HUDEP-2 (cell line): Measurements from ENCODE around the gene ANKRD26.

ENCODE experiments used
- DNase-seq, 76 experiments: peaks; one replicate each; lab custom pipeline; 2025; ENCODE audit not compliant: unreplicated experiment in 76 of 76; lab: John Stamatoyannopoulos, UW

Gene ANKRD26

GRCh38 chr10:27022048-27022447 is 78.2 kb downstream of the ANKRD26 start:
- no peak for DNase-seq

DNA sequence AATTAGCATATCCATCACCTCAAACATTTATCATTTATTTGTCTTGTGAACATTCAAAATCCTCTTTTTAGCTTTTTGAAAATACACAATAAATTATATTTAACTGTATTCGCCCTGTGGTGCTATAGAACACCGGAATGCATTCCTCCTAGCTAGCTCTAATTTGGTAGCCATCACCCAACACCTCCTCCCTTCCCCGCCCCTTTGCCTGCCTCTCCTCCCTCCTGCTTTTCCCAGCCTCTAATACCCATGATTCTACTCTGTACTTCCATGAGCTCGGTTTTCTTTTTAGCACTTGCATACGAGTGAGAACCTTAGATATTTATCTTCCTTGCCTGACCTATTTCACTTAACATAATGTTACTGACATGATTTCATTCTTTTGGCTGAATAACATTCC is 80.1 kb downstream of the ANKRD26 start:
- DNase-seq = no peak

DNA sequence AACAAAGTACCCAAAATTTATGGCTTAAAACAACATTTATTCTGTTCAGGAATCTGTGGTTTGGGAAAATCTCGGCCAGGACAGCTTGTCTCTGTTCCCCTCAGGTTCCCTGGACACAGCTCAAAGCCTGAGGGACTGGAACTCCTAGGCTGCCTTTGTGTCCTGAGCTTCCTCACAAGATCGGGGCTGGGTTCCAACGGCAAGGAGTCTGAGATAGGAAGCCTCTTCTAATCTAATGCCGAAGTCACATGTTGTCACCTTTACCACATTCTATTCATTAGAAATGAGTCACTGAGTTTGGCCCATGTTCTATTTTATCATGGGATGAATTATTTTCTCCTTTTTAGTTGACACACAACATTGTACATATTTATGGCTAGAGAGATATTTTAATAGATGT is 80.5 kb downstream of the ANKRD26 start:
- DNase-seq = no peak

- DNase-seq = no peak
Measured at GRCh38 chr10:26997610-26998009, 102.7 kb downstream of the ANKRD26 start.

DNA sequence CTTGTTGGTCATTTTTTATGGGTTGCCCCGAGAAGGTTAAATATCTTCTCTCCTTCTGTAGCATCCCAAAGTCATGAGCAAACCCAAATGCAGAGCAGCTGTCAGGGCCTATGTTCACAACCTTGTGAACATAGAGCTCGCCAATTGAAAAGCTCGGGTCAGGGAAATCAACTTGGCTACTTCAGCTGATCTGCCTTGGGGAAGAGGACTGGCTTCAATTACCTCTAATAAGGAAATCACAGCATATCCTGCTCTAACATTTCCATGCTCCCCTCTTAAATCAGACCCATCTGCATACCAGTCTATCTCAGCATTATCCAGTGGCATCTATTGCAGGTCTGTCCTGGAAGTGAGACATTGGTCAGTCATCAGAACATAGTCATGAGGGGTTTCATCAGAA is 105.6 kb downstream of the ANKRD26 start:
- DNase-seq = no peak

DNA sequence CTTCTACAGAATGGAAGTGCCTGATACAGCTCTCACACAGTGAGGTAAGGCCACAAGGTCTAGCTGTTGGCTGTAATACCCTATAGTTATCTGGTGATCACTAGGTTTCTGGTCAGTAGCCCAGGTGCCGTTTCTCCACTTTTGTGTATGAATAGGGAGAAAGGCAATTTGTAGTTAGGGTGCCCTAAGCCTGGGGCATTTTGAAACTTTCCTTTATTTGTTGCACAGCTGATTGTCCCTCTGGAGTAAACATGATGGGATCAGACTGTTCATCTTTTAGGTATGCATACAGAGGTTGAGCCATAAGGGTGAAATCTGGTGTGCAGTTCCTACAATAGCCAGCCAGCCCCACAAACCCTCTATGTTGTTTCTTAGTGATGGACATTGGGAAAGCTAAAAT is 112.4 kb downstream of the ANKRD26 start:
- DNase-seq = no peak

GRCh38 chr10:26983156-26983555 is 117.1 kb downstream of the ANKRD26 start:
- no peak for DNase-seq

GRCh38 chr10:26982058-26982457 is 118.2 kb downstream of the ANKRD26 start:
- no peak for DNase-seq

- peak in 1 of 76 experiments; percentile 1 for DNase-seq
Measured at GRCh38 chr10:26981232-26981824, 119.0 kb downstream of the ANKRD26 start.

DNA sequence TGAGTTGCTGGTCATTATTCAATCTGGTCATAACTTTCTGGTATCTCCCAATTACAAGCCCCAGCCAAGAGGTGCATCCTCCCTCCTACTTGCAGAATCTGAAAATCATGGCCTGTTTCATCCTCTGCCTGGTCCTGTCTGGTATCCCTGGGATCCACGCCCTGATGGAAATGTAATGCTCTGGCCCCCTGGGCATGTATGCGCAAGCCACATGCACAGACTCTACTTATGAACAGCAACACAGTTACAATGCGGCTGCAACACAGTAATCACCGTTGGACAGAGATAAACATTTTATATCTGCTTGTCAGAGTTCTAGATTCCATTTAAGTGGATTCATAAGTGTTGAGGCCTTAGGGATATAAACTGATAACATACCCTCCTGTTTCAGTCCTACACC is 121.8 kb downstream of the ANKRD26 start:
- DNase-seq = no peak

DNA sequence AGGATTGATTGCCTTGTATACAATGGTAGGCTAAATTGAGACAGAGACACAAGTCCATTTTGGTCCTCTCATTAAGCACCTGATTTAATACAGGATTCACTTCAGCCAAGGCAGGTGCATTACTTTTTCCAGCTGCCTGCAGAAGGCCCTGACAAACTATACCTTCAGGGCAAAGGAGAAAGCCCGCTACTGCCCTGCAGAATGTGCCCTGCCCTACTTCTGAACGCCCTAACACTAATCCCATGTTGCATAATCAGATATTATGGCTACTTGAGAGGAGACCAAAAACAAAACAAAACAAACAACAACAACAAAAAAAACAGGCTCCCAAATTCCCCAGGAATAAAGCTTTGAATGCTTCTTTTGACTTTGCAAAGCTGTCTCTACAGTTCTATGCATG is 122.7 kb downstream of the ANKRD26 start:
- no peak for DNase-seq

GRCh38 chr10:26970667-26971066 is 129.6 kb downstream of the ANKRD26 start:
- no peak for DNase-seq

- DNase-seq = no peak
Measured at GRCh38 chr10:26969145-26969926, 131.0 kb downstream of the ANKRD26 start.

GRCh38 chr10:26962835-26963234 is 137.5 kb downstream of the ANKRD26 start:
- DNase-seq = no peak

DNA sequence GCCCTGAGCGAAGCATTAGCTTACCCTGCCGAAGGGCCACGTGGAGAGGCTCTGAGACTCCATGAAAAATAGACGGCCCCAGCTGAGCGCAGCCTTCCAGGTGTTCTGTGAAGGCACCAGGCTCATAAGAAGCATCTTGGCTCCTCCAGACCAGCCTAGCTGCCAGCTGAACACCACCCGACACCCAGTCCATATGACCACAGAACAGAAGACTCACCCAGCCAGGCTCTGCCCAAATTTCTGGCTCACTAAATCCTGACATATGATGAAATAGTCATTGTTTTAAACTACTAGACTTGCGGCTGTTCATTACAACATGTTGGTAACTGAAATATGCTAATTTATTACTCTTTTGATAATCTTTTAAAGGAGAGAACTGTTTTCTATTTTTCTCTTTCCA is 140.0 kb downstream of the ANKRD26 start:
- DNase-seq = no peak

DNA sequence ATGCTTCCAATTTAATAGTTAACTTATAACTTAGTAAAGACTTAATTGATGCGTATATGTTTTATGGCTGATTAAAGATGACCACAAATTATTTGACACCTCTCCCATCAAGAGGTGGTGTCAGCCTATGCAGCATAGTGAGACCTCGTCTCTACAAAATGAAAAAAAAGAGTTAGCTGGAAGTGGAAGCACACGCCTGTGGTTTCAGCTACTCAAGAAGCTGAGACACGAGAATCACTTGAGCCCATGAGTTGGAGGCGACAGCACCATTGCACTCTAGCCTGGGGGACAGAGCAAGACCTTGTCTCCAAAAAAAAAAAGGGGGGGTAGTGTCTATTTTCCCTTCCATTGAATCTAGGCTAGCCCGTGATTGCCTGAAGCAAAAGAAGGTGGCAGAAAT is 140.5 kb downstream of the ANKRD26 start:
- DNase-seq = no peak
